GM19193 (cell line): ENCODE data around the gene METTL25B.

Experiments used
- POLR2A ChIP-seq: IDR thresholded peaks from 4 replicates; pipeline ENCODE4 v1.6.1; 2011; ENCODE audit not compliant: insufficient read depth, insufficient read length; ENCODE audit errors: extremely low read depth

METTL25B gene

DNA sequence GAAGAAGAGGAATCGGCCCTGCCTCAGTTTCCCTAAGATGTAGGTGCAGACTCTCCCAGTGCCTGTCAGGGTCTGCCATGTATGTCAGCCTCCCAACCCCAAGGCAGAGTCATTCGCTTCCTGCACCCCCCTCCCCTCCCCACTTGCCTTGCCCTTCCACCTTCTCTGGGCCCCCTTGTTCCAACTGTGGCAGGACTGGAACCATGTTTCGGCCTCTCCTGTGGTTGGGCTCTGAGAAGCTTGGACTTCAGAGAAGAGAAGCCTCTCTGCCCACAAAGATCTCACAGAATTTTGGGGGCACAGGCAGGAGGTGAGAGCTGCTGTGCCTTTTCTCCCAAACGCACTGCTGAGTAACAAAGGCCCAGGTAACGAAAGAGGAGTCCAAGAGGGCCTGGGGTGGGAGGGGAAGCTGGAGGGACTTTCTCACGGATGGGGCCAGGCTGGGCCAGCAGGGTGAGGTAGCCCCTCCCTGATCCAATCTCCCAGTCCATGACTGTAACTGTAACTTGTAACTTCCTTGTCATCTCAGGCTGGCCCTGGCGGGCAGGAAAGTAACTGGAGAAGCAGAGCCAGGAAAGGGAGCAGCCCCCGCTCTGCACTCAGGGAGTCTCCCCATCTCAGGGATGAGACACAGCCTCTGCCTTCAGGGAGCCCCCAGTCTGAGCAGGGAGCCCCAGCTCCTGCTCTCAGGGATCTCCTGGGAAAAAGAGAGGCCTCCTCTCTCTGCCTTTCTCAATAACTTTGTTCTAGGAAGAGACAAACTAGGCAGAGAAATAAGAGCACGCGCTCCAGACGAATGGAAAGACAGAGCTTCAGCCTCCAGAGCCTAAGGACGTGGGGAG is 34.2 kb upstream of the METTL25B start:
- no peak for TF ChIP-seq POLR2A

DNA sequence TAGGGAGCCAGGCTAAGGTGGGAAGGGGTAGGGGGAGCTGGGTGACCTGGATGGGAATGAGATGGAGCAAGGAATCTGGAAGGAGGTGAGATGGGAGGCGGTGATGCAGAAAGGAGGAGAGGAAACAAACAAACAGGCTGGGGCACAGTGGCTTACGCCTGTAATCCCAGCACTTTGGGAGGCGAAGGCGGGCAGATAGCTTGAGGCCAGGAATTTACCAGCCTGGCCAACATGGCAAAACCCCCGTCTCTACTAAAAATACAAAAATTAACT is 33.6 kb upstream of the METTL25B start:
- no peak for TF ChIP-seq POLR2A

DNA sequence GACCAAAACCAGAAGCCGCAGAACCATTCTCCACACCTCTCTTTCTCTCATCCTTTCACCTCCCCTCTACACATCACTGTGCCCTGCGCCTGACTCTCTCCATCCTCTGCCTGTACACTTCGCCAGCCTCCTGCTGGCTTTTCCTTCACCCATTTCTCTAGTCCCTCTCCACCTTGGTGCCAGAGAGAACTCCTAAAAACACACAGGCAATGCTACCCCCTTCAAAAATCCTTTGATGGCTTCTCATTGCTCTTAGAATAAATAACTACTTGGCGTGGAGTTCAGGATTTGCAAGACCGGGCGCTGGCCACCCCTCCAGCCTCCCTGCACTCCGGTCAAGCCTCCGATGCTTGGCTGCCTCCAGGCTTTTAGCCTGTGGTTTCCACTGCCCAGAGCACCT is 31.5 kb upstream of the METTL25B start:
- TF ChIP-seq POLR2A = no peak

DNA sequence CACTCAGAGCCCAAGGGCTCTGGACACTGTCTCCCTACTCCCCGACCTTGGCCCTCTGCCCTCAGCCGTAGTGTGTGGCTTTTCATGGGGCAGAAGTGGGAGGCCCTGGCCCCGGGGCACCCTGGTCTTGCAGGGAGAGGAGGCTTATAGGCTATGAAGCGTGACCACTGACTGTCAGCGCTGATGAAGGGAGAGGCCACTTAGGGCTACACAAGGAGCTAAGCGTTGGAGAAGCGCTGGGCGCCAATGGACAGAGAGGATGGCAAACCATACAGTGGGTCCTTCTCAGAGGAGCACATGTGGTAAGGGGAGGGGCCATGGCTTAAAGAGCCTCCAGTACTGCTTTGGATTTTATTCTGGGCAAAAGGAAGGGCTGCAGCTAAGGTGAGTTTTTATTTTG is 30.8 kb upstream of the METTL25B start:
- TF ChIP-seq POLR2A = no peak

DNA sequence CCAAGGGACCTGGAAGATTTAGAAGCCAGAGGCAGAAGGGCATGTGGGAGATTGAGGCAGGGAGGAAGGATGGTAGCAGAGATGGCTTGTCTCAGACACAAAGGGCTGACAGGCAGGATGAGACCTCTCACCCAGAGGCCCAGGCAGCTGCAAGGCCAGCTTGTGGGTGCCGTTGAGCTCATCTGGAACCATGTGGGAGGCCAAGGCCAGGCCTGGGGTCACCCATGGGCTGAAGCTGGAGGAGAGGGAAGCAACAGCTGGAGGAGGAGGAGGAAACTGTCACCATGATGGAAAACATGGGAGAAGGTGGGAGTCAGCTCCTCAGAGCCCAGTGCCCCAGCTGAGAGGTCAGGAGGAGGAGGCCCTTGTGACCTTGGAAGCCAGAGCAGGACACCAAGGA is 29.3 kb upstream of the METTL25B start:
- no peak for TF ChIP-seq POLR2A

DNA sequence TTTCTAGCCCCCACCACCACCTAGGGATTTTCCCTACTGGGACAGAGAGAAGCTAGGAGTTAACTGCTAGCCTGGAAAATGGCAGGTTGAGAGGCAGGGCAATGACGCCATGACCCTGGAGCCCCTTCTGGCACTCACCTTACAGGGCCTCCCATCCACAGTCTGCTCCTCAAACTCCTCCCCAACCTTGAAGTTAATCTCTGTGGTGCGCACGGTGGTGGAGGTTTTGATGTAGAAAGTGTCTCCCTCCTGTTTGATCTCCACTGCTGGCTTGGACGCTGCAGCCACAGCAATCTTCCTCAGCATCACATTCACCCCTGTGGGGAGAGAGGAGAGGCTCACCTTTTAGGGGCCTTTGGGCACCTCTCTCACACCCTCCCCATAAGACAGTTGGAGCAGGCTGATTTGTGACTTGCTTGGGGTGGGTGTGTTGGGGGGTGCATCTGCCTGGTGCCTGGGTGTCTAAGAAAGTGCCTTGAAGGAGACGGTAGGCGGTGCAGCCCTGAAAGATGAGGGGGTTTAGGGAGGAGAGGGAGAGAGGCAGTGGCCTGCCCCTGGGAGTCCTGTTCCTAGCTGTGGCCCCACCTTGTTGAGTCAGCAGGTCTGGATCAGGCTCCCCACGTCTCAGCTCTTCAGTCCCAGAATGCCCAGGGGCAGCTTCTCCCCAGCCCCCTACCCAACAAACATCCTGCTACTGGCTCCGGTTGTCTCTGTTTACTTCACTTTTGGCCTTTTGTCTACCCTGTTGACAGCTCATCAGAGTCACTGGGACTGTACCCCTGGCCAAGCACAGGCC is 27.3 kb upstream of the METTL25B start:
- TF ChIP-seq POLR2A = no peak

DNA sequence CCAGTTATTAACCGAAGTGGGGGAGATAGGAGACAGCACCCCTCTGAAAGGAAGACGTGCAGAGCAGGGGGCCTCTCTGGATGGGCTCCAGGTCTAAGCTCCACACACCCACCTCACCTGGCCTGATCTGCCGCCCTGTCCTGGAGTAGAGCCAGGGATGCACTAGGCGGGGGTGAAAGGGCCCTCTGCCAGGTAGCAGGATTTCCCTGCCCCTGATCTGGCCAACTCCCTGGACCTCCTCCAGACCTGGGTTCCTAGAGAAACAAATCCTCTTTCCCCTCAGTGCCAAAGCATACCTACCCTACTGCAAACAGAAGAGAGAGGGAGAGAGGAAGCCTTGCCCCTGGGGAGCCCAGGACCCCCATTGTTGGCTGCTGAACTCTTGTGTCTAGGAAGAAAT is 24.9 kb upstream of the METTL25B start:
- TF ChIP-seq POLR2A = no peak

DNA sequence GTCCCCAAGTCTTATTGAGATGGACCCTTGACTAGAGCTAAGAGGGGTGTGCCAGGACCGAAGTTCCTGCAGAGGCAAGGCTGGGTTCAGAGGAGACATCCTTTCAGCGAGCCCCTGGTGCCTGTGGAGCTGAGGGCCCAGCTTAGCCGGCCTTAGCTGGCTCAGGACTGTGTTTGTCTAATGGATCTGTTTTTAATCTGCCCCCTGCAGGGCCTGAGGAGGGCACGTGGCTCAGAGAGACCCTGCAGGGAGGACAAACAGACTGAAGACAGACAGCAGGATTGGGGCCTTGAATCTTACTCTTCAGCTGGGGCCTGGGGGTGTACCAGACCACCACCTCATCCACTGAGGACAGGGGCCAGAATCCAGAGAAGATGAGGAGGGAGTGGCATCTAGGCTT is 24.5 kb upstream of the METTL25B start:
- no peak for TF ChIP-seq POLR2A

DNA sequence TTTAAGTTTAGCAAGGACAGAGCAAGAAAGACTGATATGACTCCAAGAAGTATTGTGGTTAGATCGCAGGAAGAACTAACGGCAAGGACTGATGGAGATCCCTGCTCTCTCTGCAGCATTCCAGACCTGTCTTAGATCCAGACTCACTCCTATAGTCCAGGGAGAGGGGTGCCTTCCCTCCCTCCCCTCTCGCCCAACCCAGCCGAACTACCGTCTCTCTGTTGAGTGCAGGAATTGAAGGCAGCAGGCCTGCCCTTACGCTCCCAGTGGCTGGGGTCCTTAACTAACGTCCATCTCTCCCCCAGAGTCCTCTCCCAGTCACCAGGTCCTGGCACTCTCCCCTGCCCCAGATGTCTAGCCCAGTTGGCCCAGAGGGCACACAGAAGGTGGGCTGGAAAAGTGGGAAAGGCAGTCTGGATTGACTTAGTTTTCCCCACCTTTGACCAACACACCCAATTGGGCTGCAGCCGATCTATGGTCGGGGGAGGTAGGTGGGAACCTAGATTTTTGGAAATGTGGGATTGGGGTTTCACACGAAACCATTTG is 24.0 kb upstream of the METTL25B start:
- no peak for TF ChIP-seq POLR2A

DNA sequence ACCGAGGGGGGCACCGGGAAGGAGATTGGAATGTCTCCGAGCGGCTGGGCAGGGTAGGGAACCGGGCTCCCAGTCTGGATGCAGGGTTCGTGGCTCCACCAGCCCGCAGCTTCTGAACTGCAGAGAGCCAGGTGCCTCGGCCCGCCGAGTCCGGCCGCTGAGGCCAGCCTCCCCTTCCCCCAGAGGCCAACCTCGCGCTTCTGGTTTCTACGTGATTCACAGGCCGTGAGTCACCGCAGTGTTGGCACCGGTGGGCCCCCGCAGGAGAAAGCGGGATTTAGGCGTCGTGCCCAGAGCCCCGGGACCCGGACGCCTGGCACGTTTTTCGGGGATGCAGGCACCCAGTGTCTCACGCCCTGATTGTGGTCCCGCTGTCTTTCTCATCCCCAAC is 23.3 kb upstream of the METTL25B start:
- no peak for TF ChIP-seq POLR2A

DNA sequence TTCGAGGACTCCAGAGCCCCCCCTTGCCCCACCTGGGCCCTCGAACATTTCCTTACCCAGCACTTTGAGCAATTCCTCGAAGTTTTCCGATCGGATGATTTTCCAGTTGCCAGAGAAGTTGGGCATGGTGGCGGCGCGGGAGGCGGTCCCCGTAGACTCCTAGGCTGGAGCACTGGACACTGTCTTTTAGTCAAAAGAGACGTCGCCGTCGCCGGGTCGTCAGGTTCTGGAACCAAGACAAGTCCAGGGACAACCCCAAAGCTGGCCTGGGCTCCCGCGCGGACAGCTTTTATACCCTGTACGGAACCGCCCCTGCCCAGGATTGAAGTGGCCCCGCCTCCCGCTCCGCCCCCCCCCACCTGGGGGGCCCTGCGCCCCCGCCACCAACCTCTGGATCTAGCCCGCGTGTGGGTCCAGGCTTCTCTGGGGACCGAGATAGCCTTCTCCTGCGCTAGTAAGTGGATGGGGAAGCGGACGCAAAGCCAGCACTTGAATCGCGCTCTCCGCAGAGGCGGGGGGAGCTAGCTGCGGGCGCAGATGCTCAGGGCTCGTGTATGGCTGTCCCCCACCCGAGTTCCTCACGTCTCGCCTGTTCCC is 22.9 kb upstream of the METTL25B start, which contains the start of gene CRABP2:
CRABP2 (minus strand) TSS at position 263 of the 597 bp plus-strand sequence; CDS start at position 126, 137 bp downstream.
- TF ChIP-seq POLR2A = no peak

DNA sequence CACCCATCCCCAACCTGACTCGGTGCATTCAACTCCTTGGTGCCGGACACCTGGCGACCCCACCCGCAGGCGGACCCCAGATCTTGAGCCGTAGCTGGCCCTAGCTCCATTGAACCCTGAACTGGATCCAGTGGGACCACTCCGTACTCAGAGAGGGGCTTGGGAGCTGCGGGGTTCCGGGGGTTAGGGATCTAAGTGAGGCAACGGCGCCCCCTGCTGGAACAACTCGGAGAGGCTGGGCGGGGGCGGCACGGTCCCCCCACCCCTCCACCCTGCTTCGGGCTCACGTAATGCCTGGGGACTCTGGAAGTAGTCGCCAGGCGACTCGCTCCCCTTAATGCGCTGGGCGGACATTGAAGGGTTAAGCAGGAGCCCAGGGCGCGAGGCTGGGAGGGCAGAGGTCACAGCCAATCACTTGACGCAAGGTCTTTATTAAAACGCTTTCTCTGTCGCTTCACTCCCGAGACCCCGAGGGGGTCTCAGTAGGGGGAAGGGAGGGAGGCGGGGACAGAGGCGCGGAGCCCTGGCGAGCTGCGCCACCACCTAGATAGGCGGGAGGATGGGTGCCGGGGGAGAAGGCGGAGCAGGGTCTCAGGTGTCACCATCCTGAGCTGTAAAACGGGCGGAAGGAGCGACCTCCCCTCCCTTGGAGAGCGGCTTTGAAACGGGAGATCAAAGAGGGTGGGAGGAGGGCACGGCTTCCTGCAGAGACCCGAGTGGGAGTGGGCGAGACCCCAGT is 22.2 kb upstream of the METTL25B start:
- TF ChIP-seq POLR2A = no peak

DNA sequence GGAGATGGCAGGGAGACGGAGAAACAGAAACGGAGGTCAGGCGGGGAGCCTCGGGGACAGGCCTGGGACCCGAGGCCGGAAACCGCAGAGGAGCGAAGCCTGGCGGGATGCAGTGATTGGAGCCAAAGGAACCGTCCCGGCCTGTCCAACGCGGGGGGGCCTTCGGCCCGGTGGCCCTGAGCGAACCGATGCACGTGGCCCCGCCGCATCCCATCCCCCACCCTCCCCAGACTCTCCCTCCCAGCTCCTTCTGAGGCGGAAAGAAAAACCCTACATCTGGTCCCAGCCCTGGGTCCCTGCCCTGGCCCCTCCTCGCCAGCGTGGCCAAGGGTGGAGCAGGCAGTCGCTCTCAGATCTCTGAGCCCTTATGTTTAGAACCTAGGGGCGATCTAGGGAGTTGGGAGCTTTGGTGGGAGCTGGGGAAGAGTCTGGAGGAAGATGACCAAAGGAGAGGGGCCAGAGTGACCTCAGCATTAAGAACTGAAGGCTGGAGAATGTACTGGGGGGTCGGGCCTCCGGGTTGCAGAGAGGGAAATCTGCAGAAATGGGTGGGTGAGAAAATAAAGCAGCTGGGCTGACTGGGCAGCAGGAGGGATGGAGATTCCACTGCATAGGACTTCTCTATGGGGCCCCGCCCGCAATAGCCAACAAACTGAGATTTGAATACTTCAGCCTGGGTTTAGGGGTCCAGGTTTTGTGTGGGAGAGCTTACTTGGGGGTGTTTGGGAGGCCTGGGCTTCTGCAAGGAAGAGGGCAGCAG is 21.4 kb upstream of the METTL25B start:
- TF ChIP-seq POLR2A = no peak
